ENCODE results near the gene PANX3. TPM values are rescaled to one million over a fixed set of nuclear protein-coding genes. Genes with fewer than 3 reads are reported as not detected.
A peak's percentile ranks its signal among the peaks of the same experiment; 100 is the strongest.

The PANX3 gene
- total RNA-seq, 4 donors from 2014 or later, result not detected

DNA sequence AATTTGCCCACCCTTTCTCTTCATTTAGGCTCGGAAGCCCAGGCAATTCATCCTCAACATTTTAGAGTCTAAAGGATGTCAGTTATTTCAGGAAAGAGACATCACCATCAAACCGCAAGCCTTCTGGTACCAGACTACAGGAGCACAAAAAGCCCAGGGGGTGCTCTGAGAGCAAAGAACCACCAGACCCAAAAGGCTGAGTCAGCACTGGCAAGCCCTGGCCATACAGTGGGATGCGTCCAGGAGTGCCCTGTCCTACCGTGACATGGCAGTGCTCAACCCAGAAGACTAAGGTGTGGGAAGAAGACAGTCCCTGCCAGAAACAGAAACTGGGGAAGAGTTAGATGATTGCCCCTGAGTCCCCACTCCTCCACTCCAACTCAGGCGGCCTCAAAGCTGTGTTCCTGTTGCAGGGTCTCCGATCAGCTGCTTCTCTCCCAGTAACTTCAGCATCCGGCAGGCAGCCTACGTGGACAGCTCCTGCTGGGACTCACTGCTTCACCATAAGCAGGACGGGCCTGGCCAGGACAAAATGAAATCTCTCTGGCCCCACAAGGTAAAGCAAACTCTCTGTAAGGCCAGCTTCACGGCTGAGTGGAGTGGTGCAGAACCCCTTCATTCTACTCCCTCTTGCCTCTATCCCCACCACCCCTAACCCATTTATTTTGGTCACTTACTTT is 1.5 kb downstream of the PANX3 start:
- DNase-seq, result no peak
- intact Hi-C loops (cut with DNase I; ENCODE audit: low total_unique reads), result no loop called here
- Histone ChIP-seq H3K9me3 (no peaks in the 10 kb centered on the region), H3K4me3 (no peak overlapping the region), H3K4me1 (no peaks in the 10 kb centered on the region), H3K36me3 (no peaks in the 10 kb centered on the region), H3K27ac (no peak overlapping the region), H3K27me3 (no peaks in the 10 kb centered on the region)
- TF ChIP-seq POLR2A (IDR thresholded peaks at IDR 0.05), result no peak

- H3K4me1 ChIP-seq, result no peaks in the 10 kb centered on the region
- TF ChIP-seq POLR2A (IDR thresholded peaks at IDR 0.05) (no peak), CTCF (IDR thresholded peaks at IDR 0.05) (no peak)
- no peak for DNase-seq
- intact Hi-C loops (cut with DNase I; ENCODE audit: low total_unique reads), result no loop called here
- H3K4me3 ChIP-seq, result no peak overlapping the region
- H3K36me3 ChIP-seq, result no peaks in the 10 kb centered on the region
- no peaks in the 10 kb centered on the region for H3K27me3 ChIP-seq
- H3K27ac ChIP-seq, result no peak overlapping the region
- H3K9me3 ChIP-seq, result no peaks in the 10 kb centered on the region
Measured at GRCh38 chr11:124618863-124619262, 7.6 kb downstream of the PANX3 start.

DNA sequence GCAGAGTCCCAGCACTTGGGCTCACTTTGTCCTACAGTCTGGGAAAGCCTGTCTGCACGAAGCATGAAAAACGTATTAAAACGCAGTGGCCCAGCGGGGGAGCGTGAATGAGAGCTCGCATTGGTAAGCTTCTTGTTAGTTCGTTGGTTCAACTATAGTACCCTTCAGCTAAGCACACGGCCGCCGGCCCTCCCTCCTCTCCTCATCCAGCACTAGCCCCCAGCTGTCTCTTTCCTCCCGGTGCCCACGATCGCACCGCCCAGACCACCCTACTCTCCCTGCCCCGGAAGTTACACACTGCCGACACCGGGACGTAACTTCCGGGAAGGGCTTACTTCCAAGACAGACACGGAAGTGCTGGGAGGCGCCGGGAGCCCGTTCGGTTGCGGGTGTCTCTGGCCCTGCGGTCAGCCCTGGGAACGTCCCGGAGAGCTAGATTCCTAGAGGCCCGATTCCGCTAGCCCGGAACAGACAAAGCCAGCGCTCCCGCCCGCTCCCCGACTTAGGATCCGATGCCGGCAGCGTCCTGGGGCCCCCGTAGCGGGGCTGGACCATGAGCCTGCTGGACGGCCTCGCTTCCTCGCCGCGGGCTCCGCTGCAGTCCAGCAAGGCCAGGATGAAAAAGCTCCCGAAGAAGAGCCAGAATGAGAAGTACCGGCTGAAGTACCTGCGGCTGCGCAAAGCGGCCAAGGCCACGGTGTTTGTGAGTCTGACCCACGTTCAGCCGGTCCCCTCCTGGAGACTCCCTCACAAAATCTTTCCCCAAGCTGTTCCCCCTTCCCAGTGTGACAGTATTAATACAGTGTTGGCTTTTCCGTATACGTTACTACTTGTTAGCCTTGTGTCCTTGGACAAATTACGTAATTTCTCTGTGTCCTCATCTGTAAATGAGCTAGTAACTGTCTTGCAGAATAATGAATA is 11.6 kb downstream of the PANX3 start, which contains the start of gene TBRG1:
TSS of gene TBRG1 (plus strand) at position 334 of the 921 bp plus-strand sequence. CDS start at position 554, 220 bp downstream.
- TF ChIP-seq POLR2A (IDR thresholded peaks at IDR 0.05) (peak; percentile 77 to 82), CTCF (IDR thresholded peaks at IDR 0.05) (peak in 1 of 4 experiments; percentile 2)
- no peaks in the 10 kb centered on the region for H3K4me1 ChIP-seq
- H3K9me3 ChIP-seq, result no peaks in the 10 kb centered on the region
- no peaks in the 10 kb centered on the region for H3K27me3 ChIP-seq
- intact Hi-C loops (cut with DNase I; ENCODE audit: low total_unique reads), result no loop called here
- no peaks in the 10 kb centered on the region for H3K36me3 ChIP-seq
- H3K27ac ChIP-seq, result peak within 1 kb of the TSS; percentile 86 to 87
- peak; percentile 85 to 87 for DNase-seq
- peak within 1 kb of the TSS; percentile 88 to 95 for H3K4me3 ChIP-seq

DNA sequence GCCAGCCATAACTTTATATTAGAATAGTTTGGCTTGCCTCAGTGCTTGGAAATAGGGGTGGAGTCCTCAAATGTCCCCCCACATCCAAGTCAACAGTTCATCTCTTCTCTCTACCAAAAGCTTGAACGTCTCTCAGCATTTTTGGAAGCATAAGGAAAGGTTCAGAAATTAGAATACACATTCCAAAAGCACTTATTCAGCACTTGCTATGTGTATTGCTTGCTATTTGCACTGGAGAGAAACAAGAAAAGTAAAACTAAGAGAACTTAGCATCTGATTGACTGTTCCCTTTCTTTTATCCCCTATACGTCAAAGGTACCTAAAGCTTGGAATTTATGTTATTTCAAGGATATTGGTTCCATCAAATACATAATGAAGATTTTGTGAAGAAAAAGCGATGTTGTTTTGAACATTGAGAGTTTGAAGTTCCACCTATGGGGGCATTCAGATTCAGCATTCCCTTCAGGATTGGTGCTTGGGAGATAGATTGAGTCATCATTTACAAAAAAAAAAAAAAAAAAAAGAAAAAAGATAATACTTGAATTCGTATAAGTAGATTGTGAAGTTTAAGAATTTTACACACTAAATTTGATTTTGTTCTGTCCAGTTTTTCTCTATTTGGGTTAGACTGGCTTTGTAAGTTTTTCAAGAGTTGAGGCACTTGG is 12.8 kb downstream of the PANX3 start:
- H3K9me3 ChIP-seq, result no peaks in the 10 kb centered on the region
- H3K27ac ChIP-seq, result no peak overlapping the region
- H3K4me3 ChIP-seq, result peak overlapping the region; percentile 88 to 95
- H3K4me1 ChIP-seq, result no peaks in the 10 kb centered on the region
- intact Hi-C loops (cut with DNase I; ENCODE audit: low total_unique reads), result no loop called here
- no peak for DNase-seq
- TF ChIP-seq CTCF (IDR thresholded peaks at IDR 0.05) (no peak), POLR2A (IDR thresholded peaks at IDR 0.05) (no peak)
- H3K27me3 ChIP-seq, result no peaks in the 10 kb centered on the region
- H3K36me3 ChIP-seq, result no peaks in the 10 kb centered on the region

DNA sequence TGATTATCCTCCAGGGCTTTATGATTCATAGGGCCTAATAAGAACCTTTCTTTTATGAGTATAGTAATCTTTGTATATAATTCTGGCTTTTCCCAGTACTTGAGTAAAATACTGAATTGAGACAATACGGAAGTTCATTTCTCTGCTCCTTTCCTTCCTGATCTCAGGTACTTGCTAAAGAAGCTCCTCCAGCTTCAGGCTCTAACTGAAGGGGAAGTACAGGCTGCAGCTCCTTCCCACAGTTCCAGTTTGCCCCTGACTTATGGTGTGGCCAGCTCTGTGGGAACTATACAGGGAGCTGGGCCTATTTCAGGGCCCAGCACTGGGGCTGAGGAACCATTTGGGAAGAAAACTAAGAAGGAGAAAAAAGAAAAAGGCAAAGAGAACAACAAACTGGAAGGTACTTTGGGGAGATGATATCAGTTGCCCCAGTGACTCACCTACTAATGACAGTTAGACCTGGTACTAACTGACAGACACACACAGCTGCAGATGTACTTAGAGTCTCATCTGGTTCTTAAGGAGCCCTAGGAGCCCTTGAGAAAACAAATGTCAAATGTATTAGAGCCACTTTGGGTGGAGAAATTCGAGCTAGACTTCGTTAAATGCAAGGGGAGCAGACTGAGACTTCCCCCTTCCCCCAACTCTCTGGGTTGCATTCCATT is 14.4 kb downstream of the PANX3 start:
- Histone ChIP-seq H3K9me3 (no peaks in the 10 kb centered on the region), H3K27me3 (no peaks in the 10 kb centered on the region), H3K36me3 (no peaks in the 10 kb centered on the region), H3K4me1 (no peaks in the 10 kb centered on the region), H3K4me3 (no peak overlapping the region), H3K27ac (no peak overlapping the region)
- DNase-seq, result no peak
- intact Hi-C loops (cut with DNase I; ENCODE audit: low total_unique reads), result no loop called here
- TF ChIP-seq CTCF (IDR thresholded peaks at IDR 0.05), result no peak
- TF ChIP-seq POLR2A (IDR thresholded peaks at IDR 0.05), result no peak

Measured in uterus (tissue), 4 donors.